H1 (cell line): ENCODE measurements around the gene VTI1B. TPM values are rescaled to one million over a fixed set of nuclear protein-coding genes. Genes with fewer than 3 reads are reported as not detected.

Source experiments
- PHF8 ChIP-seq: fragments of 200-600 bp; sonication (generic); conservative IDR thresholded peaks from 2 replicates; pipeline ENCODE4 v1.7.1; 2012; ENCODE audit warnings: low read depth, mild to moderate bottlenecking, inconsistent platforms, low read length, moderate library complexity
- RNF2 ChIP-seq: fragments of 200-900, 300-1000 bp; sonication (generic); IDR thresholded peaks from 2 replicates; pipeline ENCODE4 v1.7.1; 2016; ENCODE audit warnings: borderline replicate concordance, low read depth, mild to moderate bottlenecking, antibody characterized with exemption, low read length; ENCODE audit not compliant: poor library complexity, severe bottlenecking; ENCODE audit errors: missing control alignments
- TAF7 ChIP-seq: optimal IDR thresholded peaks from 2 replicates; pipeline ENCODE3; 2011; ENCODE audit warnings: low read depth, mild to moderate bottlenecking, inconsistent platforms, low read length, moderate library complexity, borderline replicate concordance
- YY1 ChIP-seq: IDR thresholded peaks from 2 replicates; pipeline ENCODE4 v1.6.1; 2011; ENCODE audit warnings: low read depth, mild to moderate bottlenecking, low read length
- ZNF274 ChIP-seq: IDR thresholded peaks from 2 replicates; pipeline ENCODE4 v1.7.0; 2012; ENCODE audit warnings: low read length, borderline replicate concordance; ENCODE audit errors: extremely low read depth
- polyA plus RNA-seq, 7 experiments: library from polyadenylated mRNA; depleted of rRNA in 3 of 7; stranded (reverse) in 5 of 7; unstranded in 2 of 7; fragments of >200 nt in 5 of 7; fragments of 200-250 nt in 2 of 7; gene quantifications; 1 replicate in 5 of 7; 2 replicates in 1 of 7; 4 replicates in 1 of 7; pipeline versions ENCODE4 v1.2.1 to v1.2.3, GENCODE V29; 2011 to 2013; ENCODE audit warnings: missing spikeins in 2 of 7, mixed read lengths in 2 of 7
- total RNA-seq: library from RNA; stranded (reverse); fragmentation: NEBNext Ultra II Directional; extraction: Animal tissue kit (Norgen Biotek cat#: 25700); gene quantifications from 2 replicates; pipeline ENCODE4 v1.2.1, GENCODE V29; 2021

Gene VTI1B
- total and polyA plus RNA-seq, 2 of the 8 experiments (the other 6 are each of a cell fraction or from before 2014, with no cell fraction given), result 28.1 to 98.7 TPM

DNA sequence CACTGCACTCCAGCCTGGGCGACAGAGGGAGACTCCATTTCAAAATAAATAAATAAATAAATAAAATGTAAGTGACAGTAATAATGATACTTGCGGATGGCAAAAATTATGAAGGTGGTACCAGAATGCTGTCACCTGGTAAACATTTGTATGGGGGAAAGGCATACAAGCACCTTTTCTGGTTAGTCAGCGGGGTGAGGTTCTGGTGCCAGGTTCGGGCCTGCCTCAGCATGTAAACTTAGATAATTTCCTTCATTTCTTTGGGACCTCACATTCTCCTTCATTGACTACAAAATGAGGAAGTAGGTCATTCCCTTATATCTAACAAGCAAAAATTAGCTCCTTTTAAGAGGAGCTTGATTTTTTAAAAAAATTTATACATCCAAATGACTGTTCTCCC, 10.8 kb downstream of the VTI1B start (continued):
- TF ChIP-seq TAF7, result no peak
- no peak for TF ChIP-seq RNF2
- TF ChIP-seq PHF8, result no peak
- TF ChIP-seq YY1, result no peak
- TF ChIP-seq ZNF274, result no peak
